T-helper 2 cell (primary cell): ENCODE measurements around the gene POLA2.
"Not testable (repeated sequence)": the region's sequence is repeated elsewhere in the genome, so short reads cannot be mapped to it uniquely, and the experiment has no call there.

Source experiments
- DNase-seq, 5 experiments: peaks; one replicate each; pipeline versions ENCODE4 v3.0.0 to v3.0.0-alpha.2; 2012 to 2022

Gene POLA2

GRCh38 chr11:65241692-65242091, 20.1 kb upstream of the POLA2 start:
- no peak for DNase-seq

- no peak for DNase-seq
Observed at GRCh38 chr11:65242389-65242788, 19.4 kb upstream of the POLA2 start.

- DNase-seq, result no peak
Observed at GRCh38 chr11:65243797-65244196, 18.0 kb upstream of the POLA2 start.

GRCh38 chr11:65245046-65245445, 16.7 kb upstream of the POLA2 start:
- not testable (repeated sequence) for DNase-seq

GRCh38 chr11:65246506-65246905, 15.3 kb upstream of the POLA2 start:
- DNase-seq, result no peak

- not testable (repeated sequence) for DNase-seq
Observed at GRCh38 chr11:65248184-65248710, 13.5 kb upstream of the POLA2 start.

GRCh38 chr11:65251476-65251875, 10.3 kb upstream of the POLA2 start:
- no peak for DNase-seq

GRCh38 chr11:65254724-65255123, 7.0 kb upstream of the POLA2 start:
- no peak for DNase-seq

- DNase-seq, result no peak
Observed at GRCh38 chr11:65258988-65259387, 2.8 kb upstream of the POLA2 start.

GRCh38 chr11:65260302-65260701, 1.5 kb upstream of the POLA2 start:
- DNase-seq, result no peak

- no peak for DNase-seq
Observed at GRCh38 chr11:65260756-65261590, 789 bp upstream of the POLA2 start.

- peak in 1 of 5 experiments; percentile 12 for DNase-seq
Observed at GRCh38 chr11:65262381-65262680, 569 bp downstream of the POLA2 start.

GRCh38 chr11:65262776-65263175, 1.0 kb downstream of the POLA2 start:
- DNase-seq, result peak in 1 of 5 experiments; percentile 5

- DNase-seq, result not testable (repeated sequence)
Observed at GRCh38 chr11:65264747-65265146, 3.0 kb downstream of the POLA2 start.

GRCh38 chr11:65266210-65266609, 4.4 kb downstream of the POLA2 start:
- DNase-seq, result no peak

- DNase-seq, result peak in 3 of 5 experiments; percentile 6 to 43 (median 17)
Observed at GRCh38 chr11:65274735-65275682, 13.2 kb downstream of the POLA2 start.

GRCh38 chr11:65275906-65276305, 14.1 kb downstream of the POLA2 start:
- DNase-seq, result no peak

GRCh38 chr11:65277631-65278277, 16.0 kb downstream of the POLA2 start:
- no peak for DNase-seq

- DNase-seq, result no peak
Observed at GRCh38 chr11:65278356-65278755, 16.6 kb downstream of the POLA2 start.

- no peak for DNase-seq
Observed at GRCh38 chr11:65279279-65279678, 17.5 kb downstream of the POLA2 start.

GRCh38 chr11:65279741-65280440, 18.1 kb downstream of the POLA2 start:
- DNase-seq, result peak in 3 of 5 experiments; percentile 21 to 46 (median 36)

- DNase-seq, result no peak
Observed at GRCh38 chr11:65280646-65281045, 18.9 kb downstream of the POLA2 start.
